ENCODE measurements around the gene CA11.
A peak's percentile ranks its signal among the peaks of the same experiment; 100 is the strongest.

Gene CA11

DNA sequence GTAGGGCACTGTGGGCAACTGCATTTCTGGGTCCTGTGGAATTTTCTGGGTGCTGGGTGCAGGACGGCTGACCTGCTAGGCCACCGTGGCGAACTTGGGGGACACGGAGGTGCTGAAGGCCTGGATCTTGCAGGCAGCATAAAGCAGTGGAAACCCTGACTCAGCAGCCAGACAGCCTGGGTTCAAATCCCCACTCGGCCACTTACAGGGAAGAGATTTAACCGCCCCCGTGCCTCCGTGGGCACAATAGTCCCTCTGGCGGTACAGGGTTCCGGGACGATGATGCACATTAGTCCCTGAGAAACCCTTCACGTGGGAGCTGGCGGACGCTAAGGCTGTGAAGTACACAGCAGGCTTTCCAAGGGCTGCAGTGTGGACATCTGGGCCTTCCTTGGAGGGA lies 34.1 kb downstream of the CA11 start:
- no peak for DNase-seq

DNA sequence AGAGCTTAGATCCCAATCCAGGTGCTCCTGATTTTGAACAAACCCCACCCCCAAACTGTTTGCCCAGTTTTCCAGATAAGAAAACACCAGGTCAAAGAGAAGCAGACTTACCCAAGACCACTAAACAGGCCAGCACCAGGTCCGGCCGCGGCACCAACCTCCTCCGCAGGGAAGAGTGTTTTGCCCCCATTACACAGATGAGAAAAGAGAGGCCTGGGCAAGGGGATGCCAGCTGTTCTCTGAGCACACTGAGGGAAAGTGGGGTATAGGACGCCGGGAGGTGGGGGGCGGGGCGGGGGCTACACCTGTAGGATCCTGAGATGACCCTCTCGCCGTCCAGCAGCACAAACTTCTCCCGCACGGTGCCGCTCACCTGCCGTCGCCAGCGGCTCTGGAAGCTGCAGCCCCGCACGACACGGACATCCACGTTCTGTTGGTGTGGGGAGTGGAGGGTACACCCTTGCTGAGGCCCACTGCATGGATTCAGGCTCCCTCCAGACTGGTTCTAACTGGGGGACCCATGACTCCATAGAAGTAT lies 36.3 kb downstream of the CA11 start:
- DNase-seq: no peak

DNA sequence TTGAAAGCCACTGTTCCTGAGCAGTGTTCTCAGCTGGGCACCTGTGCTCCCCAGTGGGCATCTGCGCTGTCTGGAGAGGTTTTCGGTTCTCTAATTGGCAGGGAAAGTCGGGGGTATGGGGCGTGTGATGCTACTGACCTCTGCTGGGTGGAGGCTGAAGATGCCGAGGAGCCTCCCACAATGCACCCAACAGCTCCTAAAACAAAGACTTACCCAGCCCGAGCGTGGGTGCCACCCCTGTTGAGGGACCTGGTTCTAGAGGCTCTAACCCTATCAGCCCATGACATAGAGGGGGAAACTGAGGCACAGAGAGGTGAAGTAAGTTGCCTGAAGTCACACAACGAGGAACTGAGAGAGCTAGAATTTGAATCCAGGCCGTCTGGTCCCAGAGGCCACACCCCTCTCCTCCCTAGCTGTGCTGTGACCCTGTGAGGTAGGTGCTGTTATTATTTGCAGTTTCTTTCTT lies 37.2 kb downstream of the CA11 start:
- DNase-seq: peak; percentile 65 to 75

DNA sequence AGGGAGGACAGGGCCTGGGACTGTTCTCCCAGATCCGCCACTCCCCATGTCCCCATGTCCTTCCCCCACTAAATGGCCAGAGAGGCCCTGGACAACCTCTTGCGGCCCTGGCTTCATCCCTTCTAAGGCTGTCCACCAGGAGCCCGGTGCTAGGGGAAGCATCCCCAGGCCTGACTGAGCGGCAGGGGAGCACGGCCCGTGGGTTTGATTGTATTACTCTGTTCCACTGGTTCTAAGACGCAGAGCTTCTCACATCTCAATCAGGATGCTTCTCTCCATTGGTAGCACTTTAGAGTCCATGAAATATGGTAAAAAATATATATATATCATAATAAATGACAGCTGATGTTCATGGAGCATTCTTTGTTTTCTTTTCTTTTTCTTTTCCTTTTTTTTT lies 38.6 kb downstream of the CA11 start:
- no peak for DNase-seq

DNA sequence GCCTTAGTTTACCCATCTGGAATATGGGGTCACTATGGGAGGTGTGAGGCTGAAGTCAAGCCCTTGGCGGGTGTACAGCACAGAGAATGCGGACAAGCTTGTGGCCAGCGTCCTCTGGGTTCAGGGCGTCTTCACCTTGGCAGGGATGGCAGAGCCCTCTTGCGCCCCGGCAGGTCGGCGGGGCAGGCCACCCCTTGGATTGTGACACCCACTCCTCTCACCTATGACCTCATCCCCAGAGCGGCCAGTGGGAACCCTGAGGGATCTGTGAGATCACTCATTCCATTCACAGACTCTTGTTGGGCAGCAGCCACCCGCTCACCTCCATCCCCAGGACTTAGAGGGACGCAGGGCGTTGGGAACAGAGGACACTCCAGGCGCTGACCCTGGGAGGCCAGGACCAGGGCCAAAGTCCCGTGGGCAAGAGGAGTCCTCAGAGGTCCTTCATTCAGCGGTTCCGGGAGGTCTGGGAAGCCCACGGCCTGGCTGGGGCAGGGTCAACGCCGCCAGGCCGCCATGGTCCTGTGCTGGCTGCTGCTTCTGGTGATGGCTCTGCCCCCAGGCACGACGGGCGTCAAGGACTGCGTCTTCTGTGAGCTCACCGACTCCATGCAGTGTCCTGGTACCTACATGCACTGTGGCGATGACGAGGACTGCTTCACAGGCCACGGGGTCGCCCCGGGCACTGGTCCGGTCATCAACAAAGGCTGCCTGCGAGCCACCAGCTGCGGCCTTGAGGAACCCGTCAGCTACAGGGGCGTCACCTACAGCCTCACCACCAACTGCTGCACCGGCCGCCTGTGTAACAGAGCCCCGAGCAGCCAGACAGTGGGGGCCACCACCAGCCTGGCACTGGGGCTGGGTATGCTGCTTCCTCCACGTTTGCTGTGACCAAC lies 39.3 kb downstream of the CA11 start, which contains the start of gene SPACA4:
Gene SPACA4 (plus strand): TSS at position 280 of the 896 bp plus-strand sequence. CDS start 237 bp downstream, at position 517.
- no peak for DNase-seq

DNA sequence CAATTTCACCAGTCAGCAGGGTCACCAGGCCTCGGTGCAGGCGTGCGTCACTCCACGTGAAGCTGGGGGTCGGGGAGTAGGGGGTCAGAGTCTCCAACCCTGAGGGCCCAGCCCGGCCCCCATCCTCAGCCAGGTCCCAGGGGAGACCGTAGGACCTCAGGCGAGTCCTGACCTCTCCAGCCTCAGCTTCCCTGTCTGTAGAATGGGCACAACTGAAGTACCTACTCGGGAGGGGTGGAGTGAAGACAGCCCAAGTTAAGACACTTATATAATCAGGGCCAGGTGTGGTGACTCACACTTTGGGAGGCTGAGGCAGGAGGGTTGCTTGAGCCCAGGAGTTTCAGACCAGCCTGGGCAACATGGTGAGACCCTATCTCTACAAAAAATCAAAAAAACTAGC lies 42.1 kb downstream of the CA11 start:
- no peak for DNase-seq

DNA sequence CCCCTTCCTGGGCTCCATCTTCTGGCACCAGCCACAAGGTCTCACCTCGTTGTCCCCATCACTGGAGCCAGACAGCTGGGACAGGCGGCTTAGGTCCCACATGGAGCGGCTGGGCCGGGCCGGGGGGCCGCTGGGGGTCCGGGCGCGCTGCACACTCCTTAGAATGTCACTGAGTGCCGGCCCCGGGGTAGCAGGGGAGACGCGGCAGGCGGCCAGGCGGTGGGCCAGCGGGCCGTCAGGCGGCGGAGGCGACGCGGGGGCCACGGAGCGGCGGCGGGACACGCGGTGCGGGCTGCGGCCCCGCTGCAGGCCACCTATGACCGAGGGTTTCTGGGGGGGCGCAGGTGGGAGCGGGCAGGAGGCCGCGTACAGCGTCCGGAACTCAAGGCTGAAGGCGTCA lies 42.5 kb downstream of the CA11 start:
- no peak for DNase-seq

DNA sequence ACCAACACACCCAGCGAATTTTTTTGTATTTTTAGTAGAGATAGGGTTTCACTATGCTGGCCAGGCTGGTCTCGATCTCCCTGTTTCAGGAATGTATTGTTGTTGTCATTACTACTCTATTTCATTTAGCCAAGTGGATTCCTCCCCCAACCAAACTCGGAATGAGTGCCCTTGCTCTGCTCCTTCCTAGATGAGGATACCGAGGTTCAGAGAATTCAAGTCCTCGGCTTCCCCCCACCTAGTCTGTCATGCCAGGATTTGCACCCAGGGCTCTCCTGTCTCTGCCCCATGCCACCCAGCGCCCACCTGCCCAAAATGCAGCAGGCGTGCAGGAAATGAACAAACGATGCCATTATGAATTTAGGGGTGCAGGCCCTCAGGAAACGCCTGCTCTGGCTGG lies 43.0 kb downstream of the CA11 start:
- no peak for DNase-seq

DNA sequence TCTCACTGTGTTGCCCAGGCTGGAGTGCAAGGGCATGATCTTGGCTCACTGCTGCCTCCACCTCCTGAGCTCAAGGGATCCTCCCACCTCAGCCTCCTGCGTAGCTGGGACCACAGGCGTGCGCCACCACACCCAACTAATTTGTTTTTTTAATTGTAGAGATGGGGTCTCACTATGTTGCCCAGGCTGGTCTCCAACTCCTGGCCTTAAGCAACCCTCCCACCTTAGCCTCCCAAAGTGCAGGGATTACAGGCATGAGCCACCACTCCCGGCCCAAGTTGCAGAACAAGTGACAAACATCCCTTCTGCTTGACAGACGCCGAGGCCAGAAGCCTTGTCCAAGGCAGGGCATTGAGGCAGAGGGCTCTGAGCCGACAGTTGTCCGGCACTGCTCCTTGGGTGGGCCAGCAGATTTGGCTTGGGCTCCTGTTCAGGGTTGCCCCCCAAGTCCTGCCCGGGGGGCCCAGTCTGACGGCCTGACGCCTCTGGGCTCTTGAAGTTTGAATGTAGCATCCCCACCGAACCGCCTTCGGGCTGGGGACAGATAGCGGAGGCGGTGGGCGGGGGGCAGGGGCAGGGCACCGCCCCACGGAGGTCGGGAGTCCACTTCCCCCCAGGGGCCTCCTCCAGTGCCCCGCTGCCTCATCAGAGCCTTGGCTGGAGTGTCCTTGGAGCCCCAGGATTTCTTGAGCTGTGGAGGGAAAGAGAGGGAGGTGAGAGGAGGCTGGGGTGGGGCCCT lies 45.1 kb downstream of the CA11 start:
- no peak for DNase-seq

DNA sequence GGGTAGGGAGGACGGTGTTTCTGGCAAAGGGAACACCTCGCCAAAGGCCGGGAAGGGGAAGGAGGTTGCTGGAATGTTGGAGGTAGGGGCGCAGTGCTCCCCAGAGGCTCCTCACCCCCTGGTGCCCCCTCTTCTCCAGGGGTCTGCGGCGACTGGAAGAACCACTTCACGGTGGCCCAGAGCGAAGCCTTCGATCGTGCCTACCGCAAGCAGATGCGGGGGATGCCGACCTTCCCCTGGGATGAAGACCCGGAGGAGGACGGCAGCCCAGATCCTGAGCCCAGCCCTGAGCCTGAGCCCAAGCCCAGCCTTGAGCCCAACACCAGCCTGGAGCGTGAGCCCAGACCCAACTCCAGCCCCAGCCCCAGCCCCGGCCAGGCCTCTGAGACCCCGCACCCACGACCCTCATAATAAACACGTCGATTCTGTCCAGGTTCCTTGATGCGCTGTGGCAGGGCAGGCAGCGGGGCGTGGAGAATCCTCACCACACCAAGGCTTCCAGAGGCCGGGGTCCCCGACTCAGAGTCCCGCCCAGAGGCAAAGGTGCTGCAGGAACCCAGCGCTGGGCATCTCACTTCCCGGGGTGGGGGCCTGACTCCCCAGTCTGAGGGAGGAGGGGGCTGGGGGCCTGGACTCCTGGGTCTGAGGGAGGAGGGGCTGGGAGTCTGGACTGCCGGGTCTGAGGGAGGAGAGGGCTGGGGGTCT lies 46.8 kb downstream of the CA11 start:
- no peak for DNase-seq

DNA sequence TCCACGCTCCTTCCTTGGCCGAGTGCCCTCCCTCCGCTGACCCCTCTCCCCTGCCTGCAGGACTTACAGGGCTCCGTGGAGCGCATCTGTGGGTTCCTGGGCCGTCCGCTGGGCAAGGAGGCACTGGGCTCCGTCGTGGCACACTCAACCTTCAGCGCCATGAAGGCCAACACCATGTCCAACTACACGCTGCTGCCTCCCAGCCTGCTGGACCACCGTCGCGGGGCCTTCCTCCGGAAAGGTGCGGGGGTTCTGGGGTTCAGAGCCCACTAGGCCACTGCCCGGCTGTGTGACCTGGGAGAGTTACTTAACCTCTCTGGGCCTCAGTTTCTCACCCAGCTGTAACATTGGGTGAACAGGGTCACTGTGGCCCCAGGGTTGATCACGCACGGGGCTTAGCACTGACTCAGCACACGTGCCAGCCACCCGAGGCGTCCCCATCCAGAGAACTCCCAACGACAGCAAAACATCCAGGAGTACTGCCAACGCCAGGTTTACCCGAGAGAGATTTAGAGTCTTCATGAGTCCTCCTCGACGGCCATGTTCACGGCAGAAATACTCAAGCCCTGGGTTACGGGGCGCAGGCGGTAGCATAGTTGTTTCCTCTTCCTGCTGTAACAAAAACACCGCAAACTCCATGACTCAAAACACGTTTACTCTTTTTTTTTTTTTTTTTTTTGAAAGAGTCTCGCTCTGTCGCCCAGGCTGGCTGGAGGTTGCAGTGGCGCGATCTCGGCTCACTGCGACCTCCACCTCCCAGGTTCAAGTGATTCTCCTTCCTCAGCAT lies 49.1 kb downstream of the CA11 start:
- peak in 1 of 2 experiments; percentile 55 for DNase-seq

DNA sequence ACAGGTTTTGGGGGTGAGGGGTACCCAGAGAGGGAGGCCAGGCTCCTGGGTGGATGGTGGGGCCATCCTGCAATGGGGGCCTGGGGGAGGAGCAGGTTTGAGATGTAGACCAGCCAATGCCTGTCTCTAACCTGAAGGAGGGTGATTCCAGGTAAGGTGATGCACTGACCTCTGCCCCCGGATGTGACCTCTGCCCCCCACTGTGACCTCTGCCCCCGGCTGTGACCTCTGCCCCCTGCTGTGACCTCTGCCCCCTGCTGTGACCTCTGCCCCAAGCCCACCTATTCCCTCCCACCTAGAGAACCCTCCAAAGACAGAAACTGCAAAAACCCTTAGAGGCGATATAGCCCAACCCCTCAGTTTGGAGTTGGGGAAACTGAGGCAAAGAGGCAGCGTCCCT lies 49.8 kb downstream of the CA11 start:
- DNase-seq: no peak

DNA sequence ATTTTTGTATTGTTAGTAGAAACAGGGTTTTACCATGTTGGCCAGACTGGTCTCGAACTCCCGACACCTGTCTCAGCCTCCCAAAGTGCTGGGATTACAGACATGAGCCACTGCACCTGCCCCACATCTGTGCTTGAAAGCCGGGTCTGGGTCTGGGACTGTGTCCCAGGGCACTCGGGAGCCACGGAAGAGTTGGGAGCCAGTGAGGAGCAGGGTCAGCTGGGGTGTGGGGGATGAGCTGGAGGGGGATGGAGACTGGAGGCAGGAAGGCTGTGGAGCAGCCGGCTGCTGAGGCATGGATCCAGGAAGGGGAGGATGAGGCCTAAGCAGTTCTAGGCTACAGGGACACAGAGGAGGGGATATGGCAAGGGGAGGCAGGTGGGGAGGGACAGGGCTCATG lies 50.2 kb downstream of the CA11 start:
- no peak for DNase-seq

DNA sequence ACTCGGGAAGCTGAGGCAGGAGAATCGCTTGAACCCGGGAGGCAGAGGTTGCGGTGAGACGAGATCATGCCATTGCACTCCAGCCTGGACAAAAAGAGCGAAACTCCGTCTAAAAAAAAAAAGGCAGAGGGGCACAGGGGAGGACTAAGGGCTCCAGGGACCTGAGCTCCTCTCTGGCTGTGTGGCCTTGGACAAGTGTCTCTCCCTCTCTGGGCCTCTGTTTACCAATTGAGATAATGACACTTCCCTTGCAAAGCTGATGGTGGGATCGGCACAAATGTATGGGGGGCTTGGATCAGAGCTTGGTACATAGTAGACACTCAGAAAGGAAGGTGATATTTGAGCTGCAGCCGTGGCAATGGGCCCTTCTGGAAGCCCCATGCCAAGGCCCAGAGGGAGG lies 50.8 kb downstream of the CA11 start:
- no peak for DNase-seq

DNA sequence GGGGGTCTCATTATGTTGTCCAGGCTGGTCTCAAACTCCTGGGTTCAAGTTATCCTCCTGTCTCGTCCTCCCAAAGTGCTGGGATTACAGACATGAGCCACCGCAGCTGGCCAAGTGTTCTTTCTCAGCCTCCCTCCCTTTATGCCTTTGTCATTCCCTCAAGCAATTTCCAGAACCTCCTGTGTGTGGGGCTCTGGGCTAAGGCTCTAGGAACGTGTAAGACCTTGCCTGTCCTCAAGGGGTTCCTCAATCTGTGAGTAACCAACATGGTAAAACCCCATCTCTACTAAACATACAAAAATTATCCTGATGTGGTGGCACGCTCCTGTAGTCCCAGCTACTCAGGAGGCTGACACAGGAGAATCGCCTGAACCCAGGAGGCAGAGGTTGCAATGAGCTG lies 55.0 kb downstream of the CA11 start:
- DNase-seq: no peak

DNA sequence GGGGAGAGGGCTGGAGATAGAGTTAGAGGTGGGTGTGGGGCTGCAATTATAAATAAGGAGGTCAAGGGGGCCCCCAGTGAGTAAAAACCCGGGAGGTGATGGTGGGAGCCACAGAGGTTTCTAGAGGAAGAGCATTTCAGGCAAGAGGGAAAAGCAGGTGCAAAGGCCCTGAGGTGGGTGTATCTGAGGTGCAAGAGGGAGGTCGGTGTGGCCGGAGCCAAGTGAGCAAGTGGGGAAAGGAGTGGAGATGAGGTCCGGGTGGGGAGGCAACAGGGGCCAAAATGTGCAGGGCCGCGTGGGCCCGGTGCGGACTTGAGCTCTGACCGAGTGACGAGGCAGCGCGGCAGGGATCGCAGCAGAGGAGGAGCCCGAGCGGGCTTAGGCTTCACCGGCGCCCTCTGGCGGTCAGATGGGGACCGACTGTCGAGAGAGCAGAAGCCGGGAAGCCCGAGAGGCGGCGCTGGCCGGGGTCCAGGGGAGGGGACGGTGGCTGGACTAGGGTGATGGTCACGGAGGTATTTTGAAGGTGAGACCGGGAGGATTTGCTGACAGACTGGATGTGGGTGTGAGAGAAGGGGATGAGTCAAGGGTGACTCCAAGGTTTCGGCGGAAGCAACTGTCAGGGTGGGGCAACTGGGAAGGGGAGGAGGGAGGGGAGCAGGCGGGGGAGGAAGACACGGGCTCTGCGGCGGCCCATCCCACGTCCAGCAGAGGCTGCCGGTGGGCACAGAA lies 57.2 kb downstream of the CA11 start:
- peak; percentile 92 for DNase-seq

Measured in activated T-cell treated with anti-CD3 and anti-CD28 coated beads, Interleukin-2, amount 50 U/mL, for 48 hours (primary cell).